Glomerular visceral epithelial cell (primary cell): ENCODE measurements around the gene APOBEC3A.
"Not testable (repeated sequence)": the region's sequence is repeated elsewhere in the genome, so short reads cannot be mapped to it uniquely, and the experiment has no call there.

Source experiments
- DNase-seq: peaks from one replicate; pipeline ENCODE4 v3.0.0-alpha.2; 2016; ENCODE audit errors: extremely low spot score

Gene APOBEC3A

GRCh38 chr22:38958651-38958943 is 1.2 kb downstream of the APOBEC3A start:
- not testable (repeated sequence) for DNase-seq

GRCh38 chr22:38959590-38959989 is 2.2 kb downstream of the APOBEC3A start:
- no peak for DNase-seq

GRCh38 chr22:38960673-38961072 is 3.3 kb downstream of the APOBEC3A start:
- not testable (repeated sequence) for DNase-seq

GRCh38 chr22:38963291-38963738 is 5.9 kb downstream of the APOBEC3A start:
- not testable (repeated sequence) for DNase-seq

GRCh38 chr22:38963872-38964271 is 6.5 kb downstream of the APOBEC3A start:
- DNase-seq = no peak

- DNase-seq = no peak
Observed at GRCh38 chr22:38964306-38964705, 6.9 kb downstream of the APOBEC3A start.

- DNase-seq = no peak
Observed at GRCh38 chr22:38964989-38965388, 7.6 kb downstream of the APOBEC3A start.

GRCh38 chr22:38965614-38966379 is 8.4 kb downstream of the APOBEC3A start:
- DNase-seq = no peak

- DNase-seq = no peak
Observed at GRCh38 chr22:38966380-38966702, 8.9 kb downstream of the APOBEC3A start.

GRCh38 chr22:38966942-38967341 is 9.5 kb downstream of the APOBEC3A start:
- no peak for DNase-seq

GRCh38 chr22:38967451-38968450 is 10.3 kb downstream of the APOBEC3A start:
- DNase-seq = no peak

- DNase-seq = no peak
Observed at GRCh38 chr22:38968801-38969200, 11.4 kb downstream of the APOBEC3A start.

GRCh38 chr22:38970551-38970950 is 13.1 kb downstream of the APOBEC3A start:
- no peak for DNase-seq

- DNase-seq = no peak
Observed at GRCh38 chr22:38971202-38971601, 13.8 kb downstream of the APOBEC3A start.

GRCh38 chr22:38971791-38972190 is 14.4 kb downstream of the APOBEC3A start:
- DNase-seq = no peak

- no peak for DNase-seq
Observed at GRCh38 chr22:38972558-38972957, 15.1 kb downstream of the APOBEC3A start.

- DNase-seq = peak; percentile 17
Observed at GRCh38 chr22:38973289-38974169, 16.1 kb downstream of the APOBEC3A start.

GRCh38 chr22:38974170-38974825 is 16.9 kb downstream of the APOBEC3A start:
- DNase-seq = no peak

GRCh38 chr22:38974826-38975175 is 17.4 kb downstream of the APOBEC3A start:
- DNase-seq = no peak

GRCh38 chr22:38977289-38977688 is 19.9 kb downstream of the APOBEC3A start:
- DNase-seq = not testable (repeated sequence)

- DNase-seq = not testable (repeated sequence)
Observed at GRCh38 chr22:38980587-38980986, 23.2 kb downstream of the APOBEC3A start.
